Right renal pelvis (tissue), 4 donors: Measurements from ENCODE around the gene MRPL18. TPM values are rescaled to one million over a fixed set of nuclear protein-coding genes. Genes with fewer than 3 reads are reported as not detected.
"Not testable (repeated sequence)": the region's sequence is repeated elsewhere in the genome, so short reads cannot be mapped to it uniquely, and the experiment has no call there.

Experiments used
- DNase-seq, 4 donors: peaks; one replicate each; pipeline ENCODE4 v3.0.0-alpha.2; 2013; ENCODE audit warnings: low read depth in 4 of 4, low spot score in 3 of 4, missing footprints in 1 of 4
- polyA plus RNA-seq, 4 donors: library from polyadenylated mRNA; unstranded; fragments of 120-200 nt; gene quantifications; one replicate each; pipeline ENCODE4 v1.2.1, GENCODE V29; 2013; ENCODE audit not compliant: insufficient read length in 4 of 4

The MRPL18 gene
- polyA plus RNA-seq, 4 donors = 67.3 to 77.0 (median 67.5) TPM

- DNase-seq = no peak
Measured at GRCh38 chr6:159813781-159814180, 23.5 kb downstream of the MRPL18 start.

- no peak for DNase-seq
Measured at GRCh38 chr6:159815410-159815809, 25.1 kb downstream of the MRPL18 start.

- not testable (repeated sequence) for DNase-seq
Measured at GRCh38 chr6:159816775-159817174, 26.5 kb downstream of the MRPL18 start.

- DNase-seq = no peak
Measured at GRCh38 chr6:159817951-159818739, 27.9 kb downstream of the MRPL18 start.

GRCh38 chr6:159819098-159819497 lies 28.8 kb downstream of the MRPL18 start:
- DNase-seq = no peak

GRCh38 chr6:159819932-159820640 lies 29.8 kb downstream of the MRPL18 start:
- DNase-seq = no peak

GRCh38 chr6:159821122-159821521 lies 30.9 kb downstream of the MRPL18 start:
- DNase-seq = no peak

GRCh38 chr6:159821726-159822125 lies 31.5 kb downstream of the MRPL18 start:
- DNase-seq = no peak

GRCh38 chr6:159823953-159824352 lies 33.7 kb downstream of the MRPL18 start:
- no peak for DNase-seq

GRCh38 chr6:159824690-159825089 lies 34.4 kb downstream of the MRPL18 start:
- DNase-seq = not testable (repeated sequence)

GRCh38 chr6:159826004-159826403 lies 35.7 kb downstream of the MRPL18 start:
- DNase-seq = no peak

GRCh38 chr6:159826968-159827647 lies 36.8 kb downstream of the MRPL18 start:
- DNase-seq = no peak

- no peak for DNase-seq
Measured at GRCh38 chr6:159828074-159828473, 37.8 kb downstream of the MRPL18 start.

GRCh38 chr6:159829526-159829925 lies 39.3 kb downstream of the MRPL18 start:
- DNase-seq = no peak

- no peak for DNase-seq
Measured at GRCh38 chr6:159830501-159831372, 40.5 kb downstream of the MRPL18 start.

GRCh38 chr6:159831373-159831679 lies 41.1 kb downstream of the MRPL18 start:
- no peak for DNase-seq

- DNase-seq = no peak
Measured at GRCh38 chr6:159832946-159833345, 42.7 kb downstream of the MRPL18 start.

GRCh38 chr6:159833556-159833955 lies 43.3 kb downstream of the MRPL18 start:
- no peak for DNase-seq

- DNase-seq = no peak
Measured at GRCh38 chr6:159833997-159834603, 43.8 kb downstream of the MRPL18 start.
